Measurements from ENCODE around the gene ASTN2.

GRCh38 chr9:116717150-116717549 lies 697.7 kb downstream of the ASTN2 start:
- TF ChIP-seq, protein P1, sequence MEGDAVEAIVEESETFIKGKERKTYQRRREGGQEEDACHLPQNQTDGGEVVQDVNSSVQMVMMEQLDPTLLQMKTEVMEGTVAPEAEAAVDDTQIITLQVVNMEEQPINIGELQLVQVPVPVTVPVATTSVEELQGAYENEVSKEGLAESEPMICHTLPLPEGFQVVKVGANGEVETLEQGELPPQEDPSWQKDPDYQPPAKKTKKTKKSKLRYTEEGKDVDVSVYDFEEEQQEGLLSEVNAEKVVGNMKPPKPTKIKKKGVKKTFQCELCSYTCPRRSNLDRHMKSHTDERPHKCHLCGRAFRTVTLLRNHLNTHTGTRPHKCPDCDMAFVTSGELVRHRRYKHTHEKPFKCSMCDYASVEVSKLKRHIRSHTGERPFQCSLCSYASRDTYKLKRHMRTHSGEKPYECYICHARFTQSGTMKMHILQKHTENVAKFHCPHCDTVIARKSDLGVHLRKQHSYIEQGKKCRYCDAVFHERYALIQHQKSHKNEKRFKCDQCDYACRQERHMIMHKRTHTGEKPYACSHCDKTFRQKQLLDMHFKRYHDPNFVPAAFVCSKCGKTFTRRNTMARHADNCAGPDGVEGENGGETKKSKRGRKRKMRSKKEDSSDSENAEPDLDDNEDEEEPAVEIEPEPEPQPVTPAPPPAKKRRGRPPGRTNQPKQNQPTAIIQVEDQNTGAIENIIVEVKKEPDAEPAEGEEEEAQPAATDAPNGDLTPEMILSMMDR (IDR thresholded peaks at IDR 0.05) = no peak
- TF ChIP-seq POLR2A (IDR thresholded peaks at IDR 0.05) (no peak), POLR2AphosphoS5 (IDR thresholded peaks at IDR 0.05) (no peak)

Measured in prostate gland (tissue), 2 donors.